GM06990 (cell line): ENCODE measurements around the gene SEMA3E.
"Not testable (repeated sequence)": the region's sequence is repeated elsewhere in the genome, so short reads cannot be mapped to it uniquely, and the experiment has no call there.

Source experiments
- DNase-seq: peaks from one replicate; pipeline ENCODE4 v3.0.0-alpha.2; 2011; ENCODE audit not compliant: insufficient read length; ENCODE audit errors: extremely low read depth
- H3K27me3 ChIP-seq: replicated peaks from 2 replicates; pipeline ENCODE4 v1.6.0; 2011; ENCODE audit warnings: low read length; ENCODE audit not compliant: control insufficient read depth, insufficient read depth
- H3K36me3 ChIP-seq: 2 replicates; pipeline ENCODE4 v1.5.1; 2011; ENCODE audit warnings: low read length; ENCODE audit not compliant: control insufficient read depth, insufficient read depth
- H3K4me3 ChIP-seq: replicated peaks from 2 replicates; pipeline ENCODE4 v1.5.1; 2011; ENCODE audit warnings: low read depth, mild to moderate bottlenecking, control low read depth, low read length
- TF ChIP-seq, protein P1 (sequence below): IDR thresholded peaks from 2 replicates; pipeline ENCODE4 v1.5.1; 2011; ENCODE audit warnings: low read length, control low read depth, mild to moderate bottlenecking, inconsistent platforms; ENCODE audit not compliant: insufficient read depth, poor library complexity, severe bottlenecking

The SEMA3E gene

GRCh38 chr7:83574616-83575015 lies 74.3 kb downstream of the SEMA3E start:
- no peaks in the 10 kb centered on the region for H3K27me3 ChIP-seq
- no peak for DNase-seq
- H3K36me3 ChIP-seq: no peaks in the 10 kb centered on the region
- TF ChIP-seq, protein P1, sequence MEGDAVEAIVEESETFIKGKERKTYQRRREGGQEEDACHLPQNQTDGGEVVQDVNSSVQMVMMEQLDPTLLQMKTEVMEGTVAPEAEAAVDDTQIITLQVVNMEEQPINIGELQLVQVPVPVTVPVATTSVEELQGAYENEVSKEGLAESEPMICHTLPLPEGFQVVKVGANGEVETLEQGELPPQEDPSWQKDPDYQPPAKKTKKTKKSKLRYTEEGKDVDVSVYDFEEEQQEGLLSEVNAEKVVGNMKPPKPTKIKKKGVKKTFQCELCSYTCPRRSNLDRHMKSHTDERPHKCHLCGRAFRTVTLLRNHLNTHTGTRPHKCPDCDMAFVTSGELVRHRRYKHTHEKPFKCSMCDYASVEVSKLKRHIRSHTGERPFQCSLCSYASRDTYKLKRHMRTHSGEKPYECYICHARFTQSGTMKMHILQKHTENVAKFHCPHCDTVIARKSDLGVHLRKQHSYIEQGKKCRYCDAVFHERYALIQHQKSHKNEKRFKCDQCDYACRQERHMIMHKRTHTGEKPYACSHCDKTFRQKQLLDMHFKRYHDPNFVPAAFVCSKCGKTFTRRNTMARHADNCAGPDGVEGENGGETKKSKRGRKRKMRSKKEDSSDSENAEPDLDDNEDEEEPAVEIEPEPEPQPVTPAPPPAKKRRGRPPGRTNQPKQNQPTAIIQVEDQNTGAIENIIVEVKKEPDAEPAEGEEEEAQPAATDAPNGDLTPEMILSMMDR: no peak
- H3K4me3 ChIP-seq: no peak overlapping the region

DNA sequence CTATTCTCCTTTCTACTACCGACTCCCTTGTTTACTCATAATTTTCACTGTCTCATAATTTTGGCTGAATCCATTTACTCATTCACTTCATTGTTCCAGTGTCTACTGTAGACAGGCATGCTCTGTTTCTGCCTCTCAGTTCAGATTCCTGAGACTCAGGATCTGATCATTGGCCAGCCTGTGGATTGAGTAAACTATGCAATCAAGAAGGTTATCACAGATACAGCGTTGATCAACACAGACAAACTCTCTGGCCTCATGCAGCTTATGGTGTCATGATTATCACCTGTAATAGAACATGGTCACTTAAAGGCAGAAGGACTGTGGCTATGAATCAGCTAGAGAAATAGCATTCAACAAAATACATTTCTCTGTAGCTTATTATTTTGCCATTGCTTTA lies 86.0 kb downstream of the SEMA3E start:
- DNase-seq: no peak
- Histone ChIP-seq H3K27me3 (no peaks in the 10 kb centered on the region), H3K4me3 (no peak overlapping the region), H3K36me3 (no peaks in the 10 kb centered on the region)
- TF ChIP-seq, protein P1: no peak

DNA sequence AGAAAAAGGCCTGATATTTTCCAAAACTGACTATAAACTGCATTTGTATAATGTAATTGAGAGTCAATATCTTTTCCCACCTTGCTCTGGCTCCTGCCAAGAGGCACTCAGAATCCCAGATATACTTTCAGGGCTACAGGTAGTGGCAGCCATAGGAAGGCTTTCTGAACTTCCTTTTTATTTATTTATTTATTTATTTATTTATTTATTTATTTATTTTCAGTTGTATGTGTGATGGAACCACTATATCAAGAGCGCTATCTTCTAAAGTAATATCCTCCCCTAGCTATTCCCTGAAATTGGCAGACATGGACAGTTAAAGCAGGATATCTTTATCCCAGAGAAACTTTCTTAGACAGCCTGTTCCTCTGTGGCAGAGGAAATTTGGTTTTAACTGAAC lies 86.7 kb downstream of the SEMA3E start:
- no peak for DNase-seq
- TF ChIP-seq, protein P1: no peak
- no peak overlapping the region for H3K4me3 ChIP-seq
- no peaks in the 10 kb centered on the region for H3K27me3 ChIP-seq
- H3K36me3 ChIP-seq: no peaks in the 10 kb centered on the region

DNA sequence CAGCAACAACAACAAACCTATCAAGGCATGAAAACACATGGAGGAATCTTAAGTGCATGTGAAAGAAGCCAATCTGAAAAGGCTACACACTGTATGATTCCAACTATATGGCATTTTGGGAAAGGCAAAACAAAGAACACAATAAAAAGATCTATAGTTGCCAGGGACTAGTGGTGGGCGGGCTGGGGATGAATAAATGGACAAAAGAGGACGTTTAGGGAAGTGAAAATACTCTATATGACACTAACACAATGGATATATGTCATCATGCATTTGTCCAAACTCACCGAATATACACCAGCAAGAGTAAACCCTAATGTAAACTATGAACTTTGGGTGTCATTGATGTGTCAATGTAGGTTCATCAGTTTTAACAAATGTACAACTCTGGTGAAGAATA lies 89.1 kb downstream of the SEMA3E start:
- Histone ChIP-seq H3K27me3 (no peaks in the 10 kb centered on the region), H3K36me3 (no peaks in the 10 kb centered on the region), H3K4me3 (no peak overlapping the region)
- DNase-seq: no peak
- TF ChIP-seq, protein P1: no peak

GRCh38 chr7:83552556-83552955 lies 96.4 kb downstream of the SEMA3E start:
- not testable (repeated sequence) for H3K27me3 ChIP-seq, DNase-seq, H3K36me3 ChIP-seq, H3K4me3 ChIP-seq

- no peaks in the 10 kb centered on the region for H3K27me3 ChIP-seq
- H3K4me3 ChIP-seq: no peak overlapping the region
- TF ChIP-seq, protein P1: no peak
- no peak for DNase-seq
- H3K36me3 ChIP-seq: no peaks in the 10 kb centered on the region
These were observed 98.8 kb downstream of the SEMA3E start for GRCh38 chr7:83550100-83550499.
